DMS153 treated with DMSO at 0.1 percent for 48 hours (cell line): ENCODE data around the gene PARM1.

Experiments
- DNase-seq: peaks from one replicate; lab custom pipeline; 2025; ENCODE audit not compliant: unreplicated experiment; lab: John Stamatoyannopoulos, UW

PARM1 gene

DNA sequence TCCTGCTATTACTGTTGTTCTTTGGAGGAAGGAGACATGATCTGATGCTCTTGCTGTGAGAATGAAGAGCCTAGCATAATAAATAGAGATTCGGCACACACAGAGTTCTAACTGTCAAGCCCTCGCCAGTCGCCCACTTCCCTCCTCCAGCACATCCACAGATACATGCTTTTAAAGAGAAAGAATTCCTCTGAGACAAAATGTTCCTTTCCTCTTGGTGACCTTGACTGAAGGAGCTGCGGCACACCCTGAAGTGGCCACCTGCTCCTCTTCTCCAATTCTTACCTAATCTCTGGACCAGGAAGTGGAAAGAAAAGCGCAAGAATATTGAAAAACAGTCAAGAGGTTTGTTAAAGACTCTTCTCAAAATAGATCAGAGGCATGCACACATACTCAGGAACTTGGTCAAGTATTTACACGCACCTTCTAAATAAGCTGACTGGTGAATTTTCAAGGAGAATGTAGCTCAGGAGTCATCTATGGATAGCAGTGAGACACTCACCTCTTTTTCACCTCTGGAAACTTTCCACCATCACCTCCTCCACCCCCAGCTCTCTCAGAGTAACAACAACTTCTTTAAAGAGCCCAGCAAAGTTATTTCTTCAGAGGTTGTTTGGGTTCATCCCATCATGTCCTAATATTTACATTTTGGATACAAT lies 95.4 kb downstream of the PARM1 start:
- DNase-seq = no peak

DNA sequence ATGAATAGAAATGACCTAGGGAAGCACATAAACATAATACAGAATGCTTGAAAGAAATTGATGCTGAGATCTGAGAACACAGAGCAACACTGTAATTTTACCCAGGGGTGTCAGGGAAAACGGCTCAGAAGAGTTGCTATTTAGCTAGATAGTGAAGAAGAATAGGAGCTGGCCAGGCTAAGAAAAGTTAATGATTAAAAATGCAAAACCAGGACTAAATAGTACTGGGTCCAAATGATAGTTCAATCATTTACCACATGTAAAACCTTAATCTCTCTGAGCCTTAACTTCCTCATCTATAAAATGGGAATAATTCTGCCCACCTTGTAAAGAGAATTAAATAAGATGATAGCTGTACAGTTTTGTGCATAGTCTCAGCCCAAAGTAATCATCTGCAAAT lies 97.1 kb downstream of the PARM1 start:
- no peak for DNase-seq

DNA sequence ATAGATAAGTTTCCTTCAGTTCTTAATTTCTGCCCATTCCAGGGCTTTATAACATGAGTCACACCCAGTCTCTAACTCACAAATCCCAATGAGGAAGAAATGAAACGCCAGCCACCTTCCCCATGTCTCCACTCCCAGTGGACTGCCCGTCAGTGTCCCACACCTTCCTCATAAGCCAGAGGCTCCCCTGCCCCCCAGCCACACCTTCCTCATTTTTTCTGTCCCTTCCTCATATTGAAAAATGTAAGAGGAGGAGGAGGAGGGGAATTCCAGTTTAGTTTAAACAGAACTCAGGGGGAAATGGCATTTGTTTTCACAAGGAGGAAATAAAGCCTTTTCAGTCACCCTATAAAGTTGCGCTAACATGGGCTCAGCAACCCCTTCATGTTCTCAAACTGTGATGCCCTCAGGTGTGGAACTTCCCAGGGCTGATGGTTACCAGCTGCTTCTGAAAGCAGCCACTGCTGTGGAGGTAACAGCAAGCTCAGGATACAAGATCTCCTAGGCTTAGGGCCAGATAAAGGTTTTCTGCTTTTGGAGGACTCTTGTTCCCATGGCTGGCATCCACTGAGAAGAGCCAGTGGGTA lies 97.8 kb downstream of the PARM1 start:
- DNase-seq = no peak

DNA sequence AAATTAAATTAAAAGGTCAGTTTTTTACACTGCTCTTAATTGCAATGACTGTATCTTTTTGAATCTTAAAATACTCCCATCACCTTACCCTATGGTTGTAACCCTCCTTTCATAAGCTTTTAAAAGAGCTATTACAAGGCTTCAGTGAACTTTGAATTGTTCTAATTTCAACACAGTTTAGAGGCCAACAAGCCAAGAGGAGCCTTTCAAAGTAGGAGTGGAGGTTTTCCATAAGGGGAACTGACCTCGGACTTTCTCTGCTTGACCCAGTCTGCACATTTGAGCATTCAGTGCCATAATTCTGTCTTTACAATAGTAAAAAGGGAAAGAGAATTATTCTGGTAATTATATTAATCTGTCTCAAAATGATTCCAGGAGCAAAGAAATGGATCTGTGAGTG lies 98.9 kb downstream of the PARM1 start:
- no peak for DNase-seq

DNA sequence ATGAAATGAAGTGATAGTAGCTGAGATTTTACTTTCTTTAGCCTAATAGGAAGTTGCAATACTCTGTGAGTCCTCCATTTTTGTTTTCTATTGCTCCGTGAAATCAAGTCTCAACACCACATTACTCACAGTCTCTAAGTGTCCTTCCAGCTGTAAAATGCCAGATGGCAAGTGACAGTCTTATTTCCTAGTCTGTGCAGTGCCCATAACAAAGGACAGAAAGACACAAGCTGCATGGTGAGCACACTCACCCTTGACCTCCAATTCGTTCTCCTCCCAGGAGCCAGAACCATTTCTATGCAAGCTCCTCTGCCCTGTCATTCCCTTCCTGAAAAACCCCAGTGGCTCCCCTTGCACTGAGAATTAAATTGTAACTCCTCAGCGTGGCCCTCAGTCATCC lies 101.6 kb downstream of the PARM1 start:
- DNase-seq = no peak

DNA sequence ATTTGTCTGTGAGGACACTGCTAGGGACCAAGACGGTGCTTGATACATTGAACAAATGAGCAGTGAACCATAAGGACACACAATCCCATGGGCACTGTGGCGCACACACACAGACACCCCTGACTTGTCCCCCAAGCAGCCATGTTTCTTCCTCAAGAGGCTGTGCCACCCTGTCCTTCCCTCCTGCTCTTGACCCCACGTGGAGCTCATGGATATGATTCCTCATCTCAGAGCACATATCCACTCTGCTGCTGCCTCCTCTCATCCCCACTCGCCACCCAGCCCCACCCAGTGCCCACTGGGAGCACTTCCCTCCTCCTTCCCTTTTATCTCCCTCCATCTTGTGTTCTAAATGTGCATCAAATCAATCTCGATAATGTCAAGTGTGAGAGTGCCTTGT lies 102.4 kb downstream of the PARM1 start:
- no peak for DNase-seq

DNA sequence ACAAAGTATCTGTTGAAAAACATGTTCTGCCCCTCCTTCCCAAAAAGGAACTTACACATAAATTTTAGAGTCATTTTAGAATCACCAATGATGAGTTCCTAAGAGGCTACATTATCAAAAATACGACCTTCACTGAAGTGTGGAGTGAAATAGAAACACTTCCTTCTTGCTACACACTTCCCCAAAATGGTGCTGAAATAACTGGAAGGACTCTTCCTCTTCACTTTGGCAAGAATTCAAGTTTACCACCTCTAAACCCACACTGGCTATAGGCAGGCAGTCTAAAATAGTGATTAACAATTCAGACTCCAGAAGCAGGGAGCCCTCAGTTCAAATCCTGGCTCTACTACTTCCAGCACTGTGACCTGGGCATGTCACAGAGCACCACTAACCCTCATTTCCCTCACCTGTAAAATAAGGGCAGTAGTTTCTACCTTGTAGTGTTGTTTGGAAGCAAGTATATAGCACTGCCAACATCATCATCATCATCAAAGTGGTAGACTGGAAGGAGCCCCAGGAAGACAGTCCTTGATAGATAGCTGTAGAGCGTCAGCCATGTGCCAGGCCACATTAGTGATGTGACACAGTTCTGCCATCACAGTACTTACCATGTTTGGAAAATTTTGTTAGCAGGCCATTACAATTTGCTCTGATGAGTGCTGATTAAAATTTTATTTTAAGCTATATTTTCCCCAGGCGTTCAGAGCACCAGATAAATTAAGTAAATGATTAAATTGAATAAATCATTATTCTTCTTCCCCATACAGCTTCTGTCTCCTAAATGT lies 103.3 kb downstream of the PARM1 start:
- DNase-seq = no peak

DNA sequence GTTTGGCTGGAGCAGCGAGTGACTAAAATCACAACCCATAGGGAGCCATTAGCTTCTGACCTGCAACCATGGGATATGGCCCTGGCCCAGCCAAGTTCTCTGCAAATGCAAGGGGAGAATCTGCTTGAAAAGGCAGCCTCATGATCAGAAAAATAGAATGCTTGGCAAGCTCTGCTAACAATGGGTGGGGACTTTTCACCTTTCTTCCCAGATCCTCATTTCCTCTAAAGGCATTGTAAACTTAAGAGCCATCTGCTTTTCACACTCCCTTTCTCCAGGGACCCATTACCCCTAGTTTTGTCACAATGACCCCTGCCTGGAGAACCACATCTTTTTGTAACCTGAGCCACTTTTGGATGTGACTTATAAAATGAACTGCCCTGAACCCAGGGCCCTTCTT lies 104.3 kb downstream of the PARM1 start:
- no peak for DNase-seq

DNA sequence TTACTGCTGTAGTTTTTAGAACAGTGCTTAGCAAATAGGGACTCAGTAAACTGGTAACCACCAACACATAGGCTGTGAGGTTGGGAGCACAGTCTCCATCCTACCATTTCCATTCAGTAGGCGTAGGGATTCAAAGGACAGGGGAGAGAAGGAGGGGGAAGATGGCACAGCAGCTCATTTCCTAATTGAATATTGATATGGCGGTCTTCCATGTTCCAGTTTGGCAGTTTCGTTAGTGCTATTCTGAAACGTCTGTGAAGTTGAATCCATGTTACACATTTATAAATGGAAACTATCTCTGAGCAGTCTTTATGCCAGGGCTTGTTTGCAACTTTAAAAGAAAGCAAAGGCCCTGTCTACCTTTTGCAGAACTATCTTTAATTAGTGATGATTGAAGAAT lies 105.5 kb downstream of the PARM1 start:
- DNase-seq = no peak

DNA sequence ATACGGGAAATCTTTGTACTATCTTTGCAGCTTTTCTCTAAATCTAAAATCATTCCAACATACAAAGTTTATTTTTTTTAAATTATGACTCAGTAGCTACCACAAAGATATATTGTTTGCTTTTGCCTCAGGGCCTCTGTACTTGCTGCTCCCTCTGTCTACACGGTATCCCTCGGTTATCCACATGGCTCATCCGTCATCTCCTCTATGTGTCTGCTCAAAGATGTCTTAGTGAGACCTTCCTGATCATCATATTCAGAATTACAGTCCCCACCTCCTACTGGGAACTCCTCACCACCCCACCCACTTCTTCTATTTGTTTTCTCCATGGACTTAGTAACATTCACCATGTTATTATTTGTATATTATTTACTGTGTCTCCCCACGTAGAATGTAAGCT lies 107.8 kb downstream of the PARM1 start:
- DNase-seq = no peak

DNA sequence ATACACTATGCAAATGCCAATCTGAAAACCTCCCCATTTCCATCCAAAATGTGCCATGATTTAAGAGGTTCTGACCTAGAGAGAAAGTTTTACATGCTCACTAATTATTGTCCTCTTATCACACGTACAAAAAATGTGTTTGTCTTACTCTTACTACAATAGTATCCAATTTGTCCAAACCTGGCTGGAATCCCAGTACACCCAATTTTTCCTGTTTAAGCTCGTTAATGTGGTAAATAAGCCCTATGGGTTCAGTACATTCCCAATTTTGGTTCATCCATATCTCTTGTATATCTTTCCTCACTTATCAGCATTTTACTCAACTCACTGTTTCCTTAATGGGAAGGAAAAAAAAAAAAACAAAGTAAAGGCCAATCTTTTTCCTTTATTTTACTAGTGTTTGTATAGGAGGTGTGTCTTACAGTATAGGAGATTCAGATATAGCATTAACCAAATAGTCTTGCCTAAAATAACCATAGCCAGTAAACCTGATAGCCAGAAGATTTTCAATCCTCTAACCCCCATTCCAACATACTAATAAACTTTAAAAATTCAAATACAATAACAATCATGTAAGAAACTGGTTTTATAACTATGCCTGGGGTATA lies 109.8 kb downstream of the PARM1 start:
- DNase-seq = no peak

DNA sequence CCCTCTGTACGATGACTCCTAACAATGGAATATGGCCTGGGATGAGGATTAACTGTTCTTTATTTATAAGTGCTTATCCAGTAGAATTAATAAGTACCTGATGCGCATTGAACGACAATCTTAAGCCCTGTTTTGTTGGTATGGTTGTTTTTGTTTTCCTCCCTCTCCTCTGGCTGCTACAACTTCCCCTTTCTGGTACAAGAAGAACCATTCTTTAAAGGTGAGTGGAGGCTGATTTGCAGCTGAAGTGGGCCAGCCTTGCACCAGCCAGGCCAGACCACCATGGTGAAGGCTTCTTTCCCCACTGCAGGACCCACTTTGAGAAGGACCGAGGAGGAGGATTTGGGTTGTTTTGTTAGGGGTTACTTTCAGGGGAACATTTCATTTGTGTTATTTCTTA lies 113.3 kb downstream of the PARM1 start:
- DNase-seq = no peak

DNA sequence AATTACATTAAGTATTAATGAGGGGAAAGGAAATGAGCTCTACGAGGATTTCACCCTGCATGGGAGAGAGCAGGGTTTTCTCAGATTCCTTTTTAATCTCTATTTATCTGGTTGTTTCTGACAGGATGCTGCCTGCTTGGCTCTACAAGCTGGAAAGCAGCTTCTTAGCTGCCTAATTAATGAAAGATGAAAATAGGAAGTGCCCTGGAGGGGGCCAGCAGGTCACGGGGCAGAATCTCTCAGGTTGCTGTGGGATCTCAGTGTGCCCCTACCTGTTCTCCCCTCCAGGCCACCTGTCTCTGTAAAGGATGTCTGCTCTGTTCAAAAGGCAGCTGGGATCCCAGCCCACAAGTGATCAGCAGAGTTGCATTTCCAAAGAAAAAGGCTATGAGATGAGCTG lies 113.7 kb downstream of the PARM1 start:
- no peak for DNase-seq

DNA sequence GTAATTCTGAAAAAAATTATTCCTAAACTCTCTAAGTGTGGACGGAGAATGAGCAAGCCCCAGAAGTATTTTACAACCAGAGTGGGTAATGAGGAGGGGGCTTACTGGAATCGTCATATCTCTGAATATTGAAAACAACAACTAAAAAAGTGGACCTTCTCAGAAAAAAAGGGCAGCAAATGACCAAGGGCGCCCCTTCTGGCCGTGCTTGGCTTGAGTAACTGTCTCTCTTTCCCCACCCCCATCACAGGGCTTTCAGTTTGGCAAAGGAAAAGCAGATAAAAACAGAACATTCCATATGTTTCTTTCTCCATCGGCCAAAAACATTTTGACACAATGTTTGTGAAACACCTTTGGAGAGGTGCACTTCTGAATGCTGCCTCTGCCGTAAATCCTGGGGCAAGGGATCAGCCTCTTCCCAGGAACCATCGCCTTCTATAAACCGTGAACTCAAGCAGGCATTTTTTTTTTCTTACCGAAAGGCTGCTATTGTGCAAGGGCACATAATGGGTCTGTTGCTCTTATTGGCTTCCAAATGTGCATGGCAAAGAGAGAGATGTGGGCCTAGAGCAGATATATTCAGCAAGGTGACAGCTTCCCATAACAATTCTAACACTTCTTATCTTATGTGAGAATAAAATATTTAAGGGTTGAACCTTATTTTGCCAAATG lies 115.4 kb downstream of the PARM1 start:
- no peak for DNase-seq

DNA sequence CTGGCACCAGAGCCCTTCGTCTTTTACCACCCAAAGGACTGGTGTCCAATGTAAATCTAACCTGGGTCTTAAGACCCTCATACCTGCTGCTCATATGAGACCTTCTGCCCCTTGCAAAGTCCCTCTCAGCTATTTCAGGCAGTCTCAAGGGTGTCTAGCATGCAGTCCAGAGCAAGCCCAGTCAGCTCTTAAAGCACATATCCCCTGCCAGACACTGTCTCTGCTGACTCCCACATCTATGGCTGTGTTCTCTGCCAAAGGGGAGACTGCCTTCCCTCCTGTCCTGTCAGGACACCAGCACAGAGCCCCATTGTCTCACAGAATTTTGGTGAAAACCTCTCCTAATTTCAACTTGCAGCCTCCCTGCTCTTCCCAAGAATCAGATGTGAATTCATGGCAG lies 118.5 kb downstream of the PARM1 start:
- no peak for DNase-seq

DNA sequence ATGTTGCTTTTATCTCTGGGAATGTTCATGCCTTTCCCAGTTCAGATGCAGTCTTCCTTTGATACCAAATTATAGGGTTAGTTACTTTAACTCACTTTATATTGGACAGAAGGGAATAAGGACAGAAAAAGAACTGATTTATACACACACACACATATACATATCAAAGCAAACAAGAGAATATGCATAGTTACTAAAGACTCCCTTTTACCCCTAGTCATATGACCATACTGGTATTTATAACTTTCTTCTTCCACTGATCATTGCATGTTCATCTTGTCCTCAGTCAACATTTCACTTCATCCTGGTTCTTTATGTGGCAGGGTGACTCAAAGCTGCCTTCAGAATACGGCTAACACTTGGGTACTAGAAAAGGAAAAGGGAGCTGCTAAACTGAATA lies 120.4 kb downstream of the PARM1 start:
- DNase-seq = no peak

DNA sequence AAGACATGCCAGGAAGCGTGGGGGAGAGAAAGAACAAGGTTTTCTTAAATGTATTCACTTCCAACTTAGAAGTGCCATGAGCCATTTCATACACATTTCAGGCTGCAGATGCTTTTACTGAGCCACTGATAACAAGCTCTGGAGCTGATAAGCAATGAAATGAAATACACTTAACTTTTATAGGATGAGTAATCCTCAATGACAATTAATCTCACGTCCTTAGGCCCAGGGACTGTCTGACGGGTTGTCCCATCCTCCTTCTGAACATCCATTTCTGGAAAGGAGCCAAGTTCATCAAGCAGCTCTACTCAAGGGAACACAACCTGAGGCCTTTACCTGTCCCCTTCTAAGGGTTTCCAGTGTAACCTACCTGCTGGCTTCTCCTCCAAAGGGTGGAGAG lies 121.2 kb downstream of the PARM1 start:
- DNase-seq = no peak

DNA sequence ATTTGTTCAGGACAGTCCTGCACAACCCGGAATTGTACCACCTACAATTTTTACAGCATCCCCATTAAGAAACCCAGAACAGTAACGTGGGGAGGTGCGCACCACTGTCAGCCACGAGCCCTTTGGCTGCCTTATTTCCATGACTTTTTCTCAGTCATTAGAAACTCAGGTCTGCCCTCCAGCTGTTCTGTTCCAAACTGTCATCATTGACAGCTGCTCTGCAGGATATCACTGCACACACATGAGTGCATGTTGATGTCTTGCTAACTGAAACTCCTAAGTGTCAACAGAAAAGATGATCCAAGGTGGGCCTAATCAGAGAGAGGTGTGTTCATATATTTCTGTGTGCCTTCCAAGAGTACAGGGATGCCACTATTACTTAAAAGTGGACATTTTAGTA lies 123.4 kb downstream of the PARM1 start:
- no peak for DNase-seq

DNA sequence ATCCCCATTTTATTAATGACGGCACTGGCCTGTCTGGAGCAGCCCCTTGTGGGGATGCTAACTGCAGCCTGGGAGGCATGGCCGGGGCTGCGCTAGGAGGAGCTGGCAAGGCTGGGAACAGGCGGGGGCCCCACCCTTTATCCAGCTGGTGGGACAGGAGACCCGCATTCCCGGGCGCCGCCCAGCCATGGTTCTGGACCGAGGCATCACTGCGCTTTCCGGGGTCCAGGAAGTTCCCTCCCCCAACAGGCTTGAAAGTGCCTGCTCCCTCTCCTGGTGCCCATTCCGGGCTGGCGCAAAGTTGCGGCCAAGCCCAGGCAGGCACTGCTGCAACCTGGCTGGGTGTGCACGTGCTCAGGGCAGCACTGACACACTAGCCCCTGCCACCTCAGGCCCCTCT lies 124.5 kb downstream of the PARM1 start:
- DNase-seq = no peak

DNA sequence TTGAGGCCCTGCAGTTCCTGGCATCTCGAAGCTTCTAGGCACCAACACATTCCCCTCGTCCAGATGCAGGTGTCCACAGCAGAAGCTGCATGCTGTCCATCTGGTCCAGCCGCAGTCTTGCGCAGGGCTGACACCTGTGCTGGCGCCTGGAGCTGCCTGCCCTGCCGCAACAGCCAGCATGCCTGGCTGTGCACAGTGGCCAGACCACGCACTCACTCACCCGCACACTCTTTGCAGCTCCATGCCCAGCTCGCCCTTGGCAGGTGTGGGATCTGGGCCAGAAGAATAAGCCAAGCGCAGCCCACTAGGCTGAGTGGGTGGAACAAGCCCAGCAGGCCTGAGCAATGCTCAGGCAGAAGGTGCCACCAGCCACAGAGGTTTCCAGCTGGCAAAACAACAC lies 125.6 kb downstream of the PARM1 start:
- no peak for DNase-seq

DNA sequence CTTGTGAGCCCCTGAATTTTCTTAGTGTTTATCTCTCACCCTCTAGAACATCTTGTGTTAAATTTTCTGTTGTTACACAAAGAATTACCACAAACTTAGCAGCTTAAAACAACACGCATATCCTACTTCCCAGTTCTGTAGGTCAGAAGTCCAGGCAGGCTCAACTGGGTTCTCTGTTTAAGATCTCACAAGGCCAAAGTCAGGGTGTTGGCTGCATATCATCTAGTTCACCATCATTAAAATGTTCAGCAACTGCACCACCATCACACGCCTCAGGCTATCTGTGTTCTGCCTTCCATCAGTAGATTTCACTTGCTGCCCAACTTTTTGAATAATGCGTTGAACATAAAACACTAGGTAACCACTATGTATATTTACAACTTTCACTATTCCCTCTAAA lies 130.5 kb downstream of the PARM1 start:
- DNase-seq = no peak

DNA sequence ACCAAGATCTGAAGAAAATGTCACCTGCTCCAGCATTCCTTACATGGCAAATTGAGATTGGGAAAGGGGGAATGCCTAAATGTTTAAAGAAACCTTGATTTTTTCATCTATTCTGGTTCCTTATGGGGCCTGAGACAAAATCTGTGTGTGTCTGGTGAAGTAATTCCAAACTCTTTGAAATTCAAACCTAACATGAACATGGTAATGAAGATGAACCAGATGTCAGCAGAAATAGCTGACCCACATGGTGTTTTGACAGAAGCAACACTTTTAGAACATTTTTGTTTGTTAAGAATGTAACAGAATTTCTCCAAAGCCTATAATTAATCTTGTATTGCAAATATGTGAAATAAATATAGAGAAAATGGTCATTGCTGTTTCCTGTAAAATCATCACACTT lies 133.0 kb downstream of the PARM1 start:
- DNase-seq = no peak
